ENCODE measurements around the gene TTL. TPM values are rescaled to one million over a fixed set of nuclear protein-coding genes. Genes with fewer than 3 reads are reported as not detected.
A peak's percentile ranks its signal among the peaks of the same experiment; 100 is the strongest.

The TTL gene
- total and polyA plus RNA-seq, 2 of the 13 experiments (the other 11 are each of a cell fraction or from before 2014, with no cell fraction given) = 19.0 to 59.8 TPM

DNA sequence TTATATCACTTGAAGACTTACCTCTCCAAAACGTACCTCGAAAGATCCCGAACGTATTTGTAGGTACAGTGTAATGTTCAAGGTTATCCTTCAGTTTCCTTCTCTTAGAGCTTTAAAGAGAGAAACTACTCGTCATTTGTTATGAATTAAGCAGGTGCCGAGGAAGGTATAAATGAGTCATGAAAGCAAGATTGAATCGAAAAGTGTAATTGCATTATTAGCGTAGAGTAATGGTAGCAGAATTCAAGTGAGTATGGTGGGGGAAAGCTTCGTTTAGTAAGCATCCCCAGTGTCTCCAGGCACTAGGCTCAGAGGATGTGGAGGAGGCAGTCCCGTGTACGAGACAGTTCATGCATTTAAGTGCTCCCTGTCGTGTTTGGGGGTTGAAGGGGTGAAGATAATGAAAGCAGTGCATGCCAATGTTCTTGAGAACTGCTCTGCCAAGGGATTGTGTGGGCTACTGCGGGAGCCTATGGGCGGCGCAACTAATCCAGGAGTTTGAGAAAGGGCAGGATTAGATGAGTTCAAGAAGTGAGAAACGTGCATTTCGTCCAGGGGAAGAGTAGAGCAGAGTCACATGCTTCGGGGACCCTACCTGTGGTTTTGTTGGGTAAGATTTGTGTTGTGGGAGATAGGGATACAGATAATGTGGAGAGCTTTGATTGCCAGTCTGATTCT lies 61.2 kb downstream of the TTL start (continued):
- TF ChIP-seq ZMYM2 (CRISPR knock-in tag; IDR thresholded peaks at IDR 0.05) (no peak), NR2F6 (IDR thresholded peaks at IDR 0.05) (no peak; the same call in 1 of the 2 replicates), NR2F6 (CRISPR knock-in tag; IDR thresholded peaks at IDR 0.05) (no peak), MYNN (CRISPR knock-in tag; IDR thresholded peaks at IDR 0.05; ENCODE audit: low read depth) (no peak), ELF1 (CRISPR knock-in tag; IDR thresholded peaks at IDR 0.05) (no peak), MIER3 (CRISPR knock-in tag; IDR thresholded peaks at IDR 0.05; ENCODE audit: borderline replicate concordance) (0 out of 2 replicates have a peak, but pooled peaks have one; percentile 13), ZNF34 (CRISPR knock-in tag; IDR thresholded peaks at IDR 0.05; ENCODE audit: borderline replicate concordance) (no peak), ARID2 (CRISPR knock-in tag; IDR thresholded peaks at IDR 0.05; ENCODE audit: borderline replicate concordance) (peak; percentile 67; the same call in 1 of the 2 replicates), MATR3 (CRISPR knock-in tag; IDR thresholded peaks at IDR 0.05) (no peak), ZNF749 (CRISPR knock-in tag; IDR thresholded peaks at IDR 0.05; ENCODE audit: borderline replicate concordance) (no peak), HNRNPLL (IDR thresholded peaks at IDR 0.05; ENCODE audit: low read depth, low read length, poor library complexity, severe bottlenecking) (no peak), NFE2L1 (CRISPR knock-in tag; IDR thresholded peaks at IDR 0.05; ENCODE audit: borderline replicate concordance) (no peak), MEIS1 (CRISPR knock-in tag; IDR thresholded peaks at IDR 0.05; ENCODE audit: borderline replicate concordance) (no peak)
- TF ChIP-seq, protein P1, sequence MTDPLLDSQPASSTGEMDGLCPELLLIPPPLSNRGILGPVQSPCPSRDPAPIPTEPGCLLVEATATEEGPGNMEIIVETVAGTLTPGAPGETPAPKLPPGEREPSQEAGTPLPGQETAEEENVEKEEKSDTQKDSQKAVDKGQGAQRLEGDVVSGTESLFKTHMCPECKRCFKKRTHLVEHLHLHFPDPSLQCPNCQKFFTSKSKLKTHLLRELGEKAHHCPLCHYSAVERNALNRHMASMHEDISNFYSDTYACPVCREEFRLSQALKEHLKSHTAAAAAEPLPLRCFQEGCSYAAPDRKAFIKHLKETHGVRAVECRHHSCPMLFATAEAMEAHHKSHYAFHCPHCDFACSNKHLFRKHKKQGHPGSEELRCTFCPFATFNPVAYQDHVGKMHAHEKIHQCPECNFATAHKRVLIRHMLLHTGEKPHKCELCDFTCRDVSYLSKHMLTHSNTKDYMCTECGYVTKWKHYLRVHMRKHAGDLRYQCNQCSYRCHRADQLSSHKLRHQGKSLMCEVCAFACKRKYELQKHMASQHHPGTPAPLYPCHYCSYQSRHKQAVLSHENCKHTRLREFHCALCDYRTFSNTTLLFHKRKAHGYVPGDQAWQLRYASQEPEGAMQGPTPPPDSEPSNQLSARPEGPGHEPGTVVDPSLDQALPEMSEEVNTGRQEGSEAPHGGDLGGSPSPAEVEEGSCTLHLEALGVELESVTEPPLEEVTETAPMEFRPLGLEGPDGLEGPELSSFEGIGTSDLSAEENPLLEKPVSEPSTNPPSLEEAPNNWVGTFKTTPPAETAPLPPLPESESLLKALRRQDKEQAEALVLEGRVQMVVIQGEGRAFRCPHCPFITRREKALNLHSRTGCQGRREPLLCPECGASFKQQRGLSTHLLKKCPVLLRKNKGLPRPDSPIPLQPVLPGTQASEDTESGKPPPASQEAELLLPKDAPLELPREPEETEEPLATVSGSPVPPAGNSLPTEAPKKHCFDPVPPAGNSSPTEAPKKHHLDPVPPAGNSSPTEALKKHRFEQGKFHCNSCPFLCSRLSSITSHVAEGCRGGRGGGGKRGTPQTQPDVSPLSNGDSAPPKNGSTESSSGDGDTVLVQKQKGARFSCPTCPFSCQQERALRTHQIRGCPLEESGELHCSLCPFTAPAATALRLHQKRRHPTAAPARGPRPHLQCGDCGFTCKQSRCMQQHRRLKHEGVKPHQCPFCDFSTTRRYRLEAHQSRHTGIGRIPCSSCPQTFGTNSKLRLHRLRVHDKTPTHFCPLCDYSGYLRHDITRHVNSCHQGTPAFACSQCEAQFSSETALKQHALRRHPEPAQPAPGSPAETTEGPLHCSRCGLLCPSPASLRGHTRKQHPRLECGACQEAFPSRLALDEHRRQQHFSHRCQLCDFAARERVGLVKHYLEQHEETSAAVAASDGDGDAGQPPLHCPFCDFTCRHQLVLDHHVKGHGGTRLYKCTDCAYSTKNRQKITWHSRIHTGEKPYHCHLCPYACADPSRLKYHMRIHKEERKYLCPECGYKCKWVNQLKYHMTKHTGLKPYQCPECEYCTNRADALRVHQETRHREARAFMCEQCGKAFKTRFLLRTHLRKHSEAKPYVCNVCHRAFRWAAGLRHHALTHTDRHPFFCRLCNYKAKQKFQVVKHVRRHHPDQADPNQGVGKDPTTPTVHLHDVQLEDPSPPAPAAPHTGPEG (CRISPR knock-in tag; IDR thresholded peaks at IDR 0.05) = no peak
- TF ChIP-seq, protein P2, sequence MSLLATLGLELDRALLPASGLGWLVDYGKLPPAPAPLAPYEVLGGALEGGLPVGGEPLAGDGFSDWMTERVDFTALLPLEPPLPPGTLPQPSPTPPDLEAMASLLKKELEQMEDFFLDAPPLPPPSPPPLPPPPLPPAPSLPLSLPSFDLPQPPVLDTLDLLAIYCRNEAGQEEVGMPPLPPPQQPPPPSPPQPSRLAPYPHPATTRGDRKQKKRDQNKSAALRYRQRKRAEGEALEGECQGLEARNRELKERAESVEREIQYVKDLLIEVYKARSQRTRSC (CRISPR knock-in tag; IDR thresholded peaks at IDR 0.05; ENCODE audit: low read depth) = no peak
- TF ChIP-seq, protein P3, sequence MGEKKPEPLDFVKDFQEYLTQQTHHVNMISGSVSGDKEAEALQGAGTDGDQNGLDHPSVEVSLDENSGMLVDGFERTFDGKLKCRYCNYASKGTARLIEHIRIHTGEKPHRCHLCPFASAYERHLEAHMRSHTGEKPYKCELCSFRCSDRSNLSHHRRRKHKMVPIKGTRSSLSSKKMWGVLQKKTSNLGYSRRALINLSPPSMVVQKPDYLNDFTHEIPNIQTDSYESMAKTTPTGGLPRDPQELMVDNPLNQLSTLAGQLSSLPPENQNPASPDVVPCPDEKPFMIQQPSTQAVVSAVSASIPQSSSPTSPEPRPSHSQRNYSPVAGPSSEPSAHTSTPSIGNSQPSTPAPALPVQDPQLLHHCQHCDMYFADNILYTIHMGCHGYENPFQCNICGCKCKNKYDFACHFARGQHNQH (CRISPR knock-in tag; IDR thresholded peaks at IDR 0.05) = peak; percentile 27; the same call in 1 of the 2 replicates
- TF ChIP-seq, protein P4, sequence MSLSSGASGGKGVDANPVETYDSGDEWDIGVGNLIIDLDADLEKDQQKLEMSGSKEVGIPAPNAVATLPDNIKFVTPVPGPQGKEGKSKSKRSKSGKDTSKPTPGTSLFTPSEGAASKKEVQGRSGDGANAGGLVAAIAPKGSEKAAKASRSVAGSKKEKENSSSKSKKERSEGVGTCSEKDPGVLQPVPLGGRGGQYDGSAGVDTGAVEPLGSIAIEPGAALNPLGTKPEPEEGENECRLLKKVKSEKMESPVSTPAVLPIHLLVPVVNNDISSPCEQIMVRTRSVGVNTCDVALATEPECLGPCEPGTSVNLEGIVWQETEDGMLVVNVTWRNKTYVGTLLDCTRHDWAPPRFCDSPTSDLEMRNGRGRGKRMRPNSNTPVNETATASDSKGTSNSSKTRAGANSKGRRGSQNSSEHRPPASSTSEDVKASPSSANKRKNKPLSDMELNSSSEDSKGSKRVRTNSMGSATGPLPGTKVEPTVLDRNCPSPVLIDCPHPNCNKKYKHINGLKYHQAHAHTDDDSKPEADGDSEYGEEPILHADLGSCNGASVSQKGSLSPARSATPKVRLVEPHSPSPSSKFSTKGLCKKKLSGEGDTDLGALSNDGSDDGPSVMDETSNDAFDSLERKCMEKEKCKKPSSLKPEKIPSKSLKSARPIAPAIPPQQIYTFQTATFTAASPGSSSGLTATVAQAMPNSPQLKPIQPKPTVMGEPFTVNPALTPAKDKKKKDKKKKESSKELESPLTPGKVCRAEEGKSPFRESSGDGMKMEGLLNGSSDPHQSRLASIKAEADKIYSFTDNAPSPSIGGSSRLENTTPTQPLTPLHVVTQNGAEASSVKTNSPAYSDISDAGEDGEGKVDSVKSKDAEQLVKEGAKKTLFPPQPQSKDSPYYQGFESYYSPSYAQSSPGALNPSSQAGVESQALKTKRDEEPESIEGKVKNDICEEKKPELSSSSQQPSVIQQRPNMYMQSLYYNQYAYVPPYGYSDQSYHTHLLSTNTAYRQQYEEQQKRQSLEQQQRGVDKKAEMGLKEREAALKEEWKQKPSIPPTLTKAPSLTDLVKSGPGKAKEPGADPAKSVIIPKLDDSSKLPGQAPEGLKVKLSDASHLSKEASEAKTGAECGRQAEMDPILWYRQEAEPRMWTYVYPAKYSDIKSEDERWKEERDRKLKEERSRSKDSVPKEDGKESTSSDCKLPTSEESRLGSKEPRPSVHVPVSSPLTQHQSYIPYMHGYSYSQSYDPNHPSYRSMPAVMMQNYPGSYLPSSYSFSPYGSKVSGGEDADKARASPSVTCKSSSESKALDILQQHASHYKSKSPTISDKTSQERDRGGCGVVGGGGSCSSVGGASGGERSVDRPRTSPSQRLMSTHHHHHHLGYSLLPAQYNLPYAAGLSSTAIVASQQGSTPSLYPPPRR (CRISPR knock-in tag; IDR thresholded peaks at IDR 0.05; ENCODE audit: borderline replicate concordance) = no peak
